Hepatocyte (in vitro differentiated cells): ENCODE results near the gene TSPAN12. TPM values are rescaled to one million over a fixed set of nuclear protein-coding genes. Genes with fewer than 3 reads are reported as not detected.

ENCODE experiments used
- DNase-seq: peaks from one replicate; pipeline ENCODE4 v3.0.0-alpha.2; 2016; ENCODE audit warnings: low spot score
- H2AFZ ChIP-seq: fragments of 200-600 bp; sonication (generic); 2 replicates; pipeline ENCODE4 v1.6.0; 2016; ENCODE audit warnings: antibody characterized with exemption, mild to moderate bottlenecking
- H3K27ac ChIP-seq: fragments of 200-600 bp; sonication (generic); 2 replicates; pipeline ENCODE4 v1.5.1; 2016; ENCODE audit warnings: mild to moderate bottlenecking
- H3K27me3 ChIP-seq: fragments of 200-600 bp; sonication (generic); 2 replicates; pipeline ENCODE4 v1.6.1; 2016
- H3K36me3 ChIP-seq: fragments of 200-600 bp; sonication (generic); replicated peaks from 2 replicates; pipeline ENCODE4 v1.5.1; 2016; ENCODE audit warnings: low read depth; ENCODE audit not compliant: insufficient read depth
- H3K4me1 ChIP-seq: fragments of 200-600 bp; sonication (generic); 2 replicates; pipeline ENCODE4 v1.5.1; 2016; ENCODE audit warnings: mild to moderate bottlenecking, moderate library complexity; ENCODE audit not compliant: insufficient read depth
- H3K4me2 ChIP-seq: fragments of 200-600 bp; sonication (generic); 2 replicates; pipeline ENCODE4 v1.6.0; 2016
- H3K4me3 ChIP-seq: fragments of 200-600 bp; sonication (generic); 2 replicates; pipeline ENCODE4 v1.5.1; 2016; ENCODE audit warnings: mild to moderate bottlenecking
- H3K79me2 ChIP-seq: fragments of 200-600 bp; sonication (generic); 2 replicates; pipeline ENCODE4 v1.6.0; 2017; ENCODE audit warnings: mild to moderate bottlenecking
- H3K9me2 ChIP-seq: fragments of 200-600 bp; sonication (generic); replicated peaks from 2 replicates; pipeline ENCODE4 v1.6.0; 2017; ENCODE audit warnings: mild to moderate bottlenecking; ENCODE audit not compliant: insufficient read depth
- H3K9me3 ChIP-seq: fragments of 200-600 bp; sonication (generic); 2 replicates; pipeline ENCODE4 v1.5.1; 2016; ENCODE audit warnings: low read depth, mild to moderate bottlenecking
- H4K20me1 ChIP-seq: fragments of 200-600 bp; sonication (generic); 2 replicates; pipeline ENCODE4 v1.6.0; 2016; ENCODE audit warnings: mild to moderate bottlenecking; ENCODE audit not compliant: insufficient read depth, poor library complexity, severe bottlenecking
- CTCF ChIP-seq: fragments of 200-600 bp; sonication (generic); IDR thresholded peaks from 2 replicates; pipeline ENCODE4 v1.5.1; 2016; ENCODE audit warnings: antibody characterized with exemption, mild to moderate bottlenecking; ENCODE audit not compliant: poor library complexity
- EZH2 ChIP-seq: fragments of 200-600 bp; sonication (generic); IDR thresholded peaks from 2 replicates; pipeline ENCODE4 v1.6.1; 2016; ENCODE audit warnings: antibody characterized with exemption, mild to moderate bottlenecking, borderline replicate concordance
- EZH2phosphoT487 ChIP-seq: fragments of 200-600 bp; sonication (generic); IDR thresholded peaks from one replicate; pipeline ENCODE4 v1.6.1; 2018; ENCODE audit warnings: antibody characterized with exemption, mild to moderate bottlenecking, low read depth, moderate library complexity; ENCODE audit not compliant: unreplicated experiment, severe bottlenecking
- WGBS: methylation state at CpG from one replicate; pipeline ENCODE4 v1.1.6; 2016; ENCODE audit warnings: low lambda C conversion rate; ENCODE audit errors: missing lambda C conversion rate; 5-methylcytosine and 5-hydroxymethylcytosine counted together
- polyA plus RNA-seq: library from polyadenylated mRNA; unstranded; fragments of >200 nt; fragmentation: Nextera tagmentation; extraction: Ambion mirVana; gene quantifications from 2 replicates; pipeline ENCODE4 v1.2.1, GENCODE V29; 2016
- total RNA-seq: library from RNA; depleted of rRNA; stranded (reverse); fragments of >200 nt; gene quantifications from 2 replicates; pipeline ENCODE4 v1.2.3, GENCODE V29; 2014

TSPAN12 gene
- total and polyA plus RNA-seq, 2 experiments from 2014 or later: 16.8 to 26.0 TPM

- Histone ChIP-seq H3K27ac (no peak overlapping the region), H4K20me1 (no peaks in the 10 kb centered on the region), H3K27me3 (no peaks in the 10 kb centered on the region), H3K4me1 (no peaks in the 10 kb centered on the region), H3K9me3 (no peaks in the 10 kb centered on the region), H3K4me3 (no peak overlapping the region), H3K9me2 (no peaks in the 10 kb centered on the region), H3K4me2 (no peak overlapping the region), H3K79me2 (no peaks in the 10 kb centered on the region), H3K36me3 (no peaks in the 10 kb centered on the region), H2AFZ (no peak overlapping the region)
- no peak for DNase-seq
- 70% methylated on average over 1 of the region's 1 CpG for WGBS
- no peak for TF ChIP-seq CTCF
- TF ChIP-seq EZH2phosphoT487: no peak
- TF ChIP-seq EZH2: no peak
Observed at GRCh38 chr7:120865191-120865981, 7.4 kb upstream of the TSPAN12 start.

DNA sequence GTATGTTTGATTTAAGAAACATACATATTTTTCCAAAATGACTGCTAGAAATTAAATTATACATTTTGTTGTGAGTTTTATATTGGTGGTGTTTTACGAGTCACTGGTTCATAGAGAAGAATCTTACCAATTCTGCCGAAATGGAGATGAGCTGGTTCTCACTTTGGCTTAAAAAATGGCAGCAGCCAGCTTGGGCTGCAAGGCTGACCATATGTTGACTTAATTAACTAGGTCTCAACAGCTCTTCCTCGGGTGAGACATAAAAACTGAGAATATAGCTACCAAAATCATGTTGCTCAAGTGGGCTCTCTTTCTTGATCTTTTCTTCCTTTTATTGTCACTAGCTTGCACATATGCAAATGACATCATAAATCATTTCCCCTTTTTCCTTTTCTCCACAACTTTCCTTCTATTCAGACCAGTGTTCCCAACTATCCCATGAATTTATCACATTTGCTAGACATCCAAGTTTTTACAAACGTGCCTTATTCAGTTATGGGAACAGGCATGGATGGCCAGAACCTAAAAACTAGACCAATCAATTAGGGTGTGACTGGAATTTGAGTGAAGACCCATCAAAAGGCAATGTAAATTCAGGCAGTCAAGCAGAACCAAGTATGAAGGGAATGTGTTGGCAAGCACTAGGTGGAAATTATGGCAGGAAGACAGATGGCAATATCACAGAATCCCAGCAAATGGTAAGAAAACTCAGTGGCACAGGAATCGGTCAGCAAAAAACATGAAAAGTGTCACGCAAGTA, 6.4 kb upstream of the TSPAN12 start:
- WGBS: 90% methylated on average over 6 of the region's 6 CpGs
- H3K4me3 ChIP-seq: no peak overlapping the region
- H2AFZ ChIP-seq: no peak overlapping the region
- H3K9me2 ChIP-seq: no peaks in the 10 kb centered on the region
- no peaks in the 10 kb centered on the region for H3K36me3 ChIP-seq
- DNase-seq: no peak
- H3K4me1 ChIP-seq: no peaks in the 10 kb centered on the region
- H3K27me3 ChIP-seq: no peaks in the 10 kb centered on the region
- H4K20me1 ChIP-seq: no peaks in the 10 kb centered on the region
- H3K9me3 ChIP-seq: no peaks in the 10 kb centered on the region
- H3K27ac ChIP-seq: no peak overlapping the region
- no peaks in the 10 kb centered on the region for H3K79me2 ChIP-seq
- TF ChIP-seq EZH2 (no peak), CTCF (no peak), EZH2phosphoT487 (no peak)
- H3K4me2 ChIP-seq: no peak overlapping the region

GRCh38 chr7:120862987-120863590, 5.1 kb upstream of the TSPAN12 start:
- H2AFZ ChIP-seq: no peak overlapping the region
- no peak overlapping the region for H3K27ac ChIP-seq
- H3K4me2 ChIP-seq: no peak overlapping the region
- WGBS: 63% methylated on average over 3 of the region's 3 CpGs
- H3K79me2 ChIP-seq: no peaks in the 10 kb centered on the region
- no peaks in the 10 kb centered on the region for H3K9me3 ChIP-seq
- H3K4me3 ChIP-seq: no peak overlapping the region
- H3K36me3 ChIP-seq: no peaks in the 10 kb centered on the region
- DNase-seq: no peak
- TF ChIP-seq CTCF: no peak
- TF ChIP-seq EZH2phosphoT487: no peak
- no peak for TF ChIP-seq EZH2
- H3K4me1 ChIP-seq: no peaks in the 10 kb centered on the region
- H3K9me2 ChIP-seq: no peaks in the 10 kb centered on the region
- H4K20me1 ChIP-seq: no peaks in the 10 kb centered on the region
- H3K27me3 ChIP-seq: no peaks in the 10 kb centered on the region
